M059J (cell line): ENCODE results near the gene CDH22. TPM values are rescaled to one million over a fixed set of nuclear protein-coding genes. Genes with fewer than 3 reads are reported as not detected.
A peak's percentile ranks its signal among the peaks of the same experiment; 100 is the strongest.

Experiments
- DNase-seq: peaks from one replicate; pipeline ENCODE4 v3.0.0-alpha.2; 2012; ENCODE audit warnings: low read depth
- total RNA-seq: library from RNA; depleted of rRNA; stranded (reverse); fragments of >200 nt; shearing (Covaris generic); gene quantifications from 2 replicates; pipeline ENCODE4 v1.2.3, GENCODE V29; 2014

The CDH22 gene
- total RNA-seq, 1 experiment from 2014 or later: not detected

DNA sequence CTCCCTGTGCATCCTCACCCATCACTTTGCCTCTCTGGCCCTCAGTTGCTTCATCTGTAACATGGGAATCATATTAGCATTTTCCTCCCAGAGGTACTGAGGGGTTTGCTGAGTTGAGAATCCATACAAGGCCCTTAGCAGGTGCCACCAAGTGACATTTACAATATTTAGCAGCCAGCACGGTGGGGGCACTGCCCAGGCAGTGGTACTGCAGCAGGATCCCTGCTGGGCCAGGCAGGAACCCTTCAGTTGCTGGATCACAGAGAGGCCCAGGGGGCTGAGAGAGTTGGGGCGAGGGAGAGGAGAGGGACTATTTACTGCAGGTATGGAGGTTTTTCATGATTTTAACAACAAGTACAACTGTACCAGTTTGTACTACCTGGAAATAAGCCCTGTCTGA is 65.9 kb downstream of the CDH22 start:
- no peak for DNase-seq

- no peak for DNase-seq
Measured at GRCh38 chr20:46240881-46241280, 67.4 kb downstream of the CDH22 start.

DNA sequence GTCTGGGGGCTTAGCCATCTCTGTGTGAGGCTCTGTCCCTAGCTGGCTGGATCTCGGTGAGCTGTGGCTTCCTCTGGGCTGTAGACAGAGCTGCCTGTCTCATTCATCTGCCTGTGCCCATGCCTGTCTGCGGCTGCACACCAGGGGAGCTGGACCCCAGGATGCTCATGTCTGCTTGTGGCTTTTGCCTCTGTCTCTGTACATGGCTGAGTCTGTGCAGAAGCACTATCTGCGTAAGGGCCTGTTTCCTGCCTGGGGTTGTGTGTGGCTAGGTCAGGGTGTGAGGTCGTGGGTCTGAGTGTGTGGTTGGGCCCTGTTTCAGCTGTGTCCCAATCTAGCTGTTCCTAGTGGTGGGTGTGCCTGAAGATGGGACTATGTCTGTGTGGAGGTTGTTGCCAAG is 68.2 kb downstream of the CDH22 start:
- no peak for DNase-seq

DNA sequence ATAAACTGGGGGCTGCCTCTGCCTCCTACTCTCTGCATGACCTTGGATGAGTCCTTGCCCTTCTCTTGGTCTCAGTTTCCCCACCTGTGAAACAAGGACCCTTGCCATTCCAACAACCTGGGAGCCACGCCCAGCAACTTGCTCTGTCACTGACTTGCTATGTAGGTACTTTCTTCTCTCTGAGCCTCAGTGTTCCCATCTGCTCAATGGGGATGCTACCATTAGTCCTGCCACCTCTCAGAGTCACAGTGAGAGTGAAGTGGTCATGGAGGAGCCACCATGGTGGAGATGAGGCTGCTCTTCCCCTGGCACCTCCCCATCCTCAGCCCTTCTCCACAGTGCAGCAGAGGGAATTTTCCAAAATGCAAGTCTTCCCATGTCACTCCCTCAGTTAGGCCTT is 70.6 kb downstream of the CDH22 start:
- no peak for DNase-seq

- DNase-seq: no peak
Measured at GRCh38 chr20:46237227-46237626, 71.1 kb downstream of the CDH22 start.

- no peak for DNase-seq
Measured at GRCh38 chr20:46235077-46235476, 73.2 kb downstream of the CDH22 start.

DNA sequence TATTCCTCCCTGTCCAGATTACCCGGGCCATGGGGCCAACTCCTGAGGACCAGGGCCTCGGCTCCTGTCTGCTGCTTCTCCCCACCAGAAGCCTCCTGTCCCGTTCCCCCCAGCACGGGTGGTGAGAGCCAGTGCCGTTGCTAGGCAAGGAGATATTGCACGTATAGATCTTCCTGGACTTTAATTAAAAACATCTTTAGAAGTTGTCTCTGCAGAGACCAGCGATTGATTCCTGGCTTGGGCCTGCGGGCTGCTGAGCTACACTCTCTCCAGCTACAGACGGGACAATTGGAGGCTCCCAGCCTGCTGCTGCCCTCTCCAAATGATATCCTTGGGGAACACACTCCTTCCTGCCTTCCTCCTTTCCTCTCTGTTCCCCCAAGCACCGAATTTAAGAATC is 74.6 kb downstream of the CDH22 start:
- DNase-seq: no peak

DNA sequence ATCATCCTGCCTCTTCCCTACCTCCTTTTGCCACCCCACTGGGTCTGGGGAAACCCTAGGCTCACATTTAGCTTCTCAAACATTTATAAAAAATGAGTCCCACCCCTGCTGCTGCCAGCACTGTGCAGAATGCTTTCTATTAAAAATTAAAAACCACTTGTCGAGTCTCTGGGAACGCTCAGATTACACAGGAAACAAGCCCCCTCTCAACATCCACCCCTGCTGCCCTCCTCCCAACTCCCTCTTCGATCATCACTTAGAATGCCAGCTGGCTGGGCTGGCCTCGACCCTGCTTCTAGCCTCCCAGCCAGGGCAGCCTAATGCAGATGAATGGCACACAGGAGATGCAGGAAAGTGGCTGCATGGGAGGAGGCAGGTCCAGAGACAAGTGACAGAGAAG is 75.8 kb downstream of the CDH22 start:
- no peak for DNase-seq

- DNase-seq: peak; percentile 49
Measured at GRCh38 chr20:46230801-46231282, 77.5 kb downstream of the CDH22 start.

- no peak for DNase-seq
Measured at GRCh38 chr20:46230106-46230491, 78.2 kb downstream of the CDH22 start.

- DNase-seq: no peak
Measured at GRCh38 chr20:46229478-46230105, 78.7 kb downstream of the CDH22 start.

DNA sequence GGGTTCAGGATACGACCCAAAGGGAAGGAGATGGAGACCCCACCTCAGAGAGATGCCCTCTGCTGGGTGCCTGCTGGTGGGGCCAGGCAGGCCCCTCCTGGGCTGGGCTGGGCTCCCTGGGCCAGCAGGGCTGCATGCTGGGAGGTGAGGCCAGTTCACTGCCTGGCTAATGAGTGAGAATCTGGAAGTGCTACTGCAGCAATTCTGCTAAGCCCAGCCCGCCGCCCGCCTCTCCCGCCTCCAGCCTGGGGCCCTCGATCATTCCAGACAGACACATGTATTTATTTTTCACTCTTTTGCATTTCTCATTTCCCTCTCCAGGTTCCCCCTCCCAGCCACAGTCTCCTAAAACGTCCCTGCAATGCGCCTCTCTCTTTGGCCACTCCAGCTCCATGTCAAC is 79.6 kb downstream of the CDH22 start:
- DNase-seq: no peak

- DNase-seq: no peak
Measured at GRCh38 chr20:46227272-46227767, 81.0 kb downstream of the CDH22 start.

DNA sequence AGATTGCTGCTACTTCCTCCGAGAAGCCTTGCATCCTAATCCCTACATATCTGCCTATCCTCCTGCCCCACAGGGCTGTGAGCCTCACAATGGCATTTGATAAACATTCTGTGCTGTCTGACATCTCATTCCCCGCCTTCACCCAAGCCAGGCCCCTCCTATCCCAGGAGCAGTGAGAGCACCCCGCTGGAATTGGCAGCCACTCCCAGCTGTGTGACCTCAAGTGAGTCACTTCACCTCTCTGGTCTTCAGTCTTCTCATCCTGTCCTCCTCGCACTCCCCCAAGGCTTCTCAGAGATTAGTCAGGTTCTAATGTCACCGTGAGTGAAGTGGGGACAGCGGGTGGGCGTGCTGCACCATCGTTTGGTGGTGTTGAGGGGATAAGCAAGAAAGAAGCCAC is 81.7 kb downstream of the CDH22 start:
- DNase-seq: peak; percentile 66

DNA sequence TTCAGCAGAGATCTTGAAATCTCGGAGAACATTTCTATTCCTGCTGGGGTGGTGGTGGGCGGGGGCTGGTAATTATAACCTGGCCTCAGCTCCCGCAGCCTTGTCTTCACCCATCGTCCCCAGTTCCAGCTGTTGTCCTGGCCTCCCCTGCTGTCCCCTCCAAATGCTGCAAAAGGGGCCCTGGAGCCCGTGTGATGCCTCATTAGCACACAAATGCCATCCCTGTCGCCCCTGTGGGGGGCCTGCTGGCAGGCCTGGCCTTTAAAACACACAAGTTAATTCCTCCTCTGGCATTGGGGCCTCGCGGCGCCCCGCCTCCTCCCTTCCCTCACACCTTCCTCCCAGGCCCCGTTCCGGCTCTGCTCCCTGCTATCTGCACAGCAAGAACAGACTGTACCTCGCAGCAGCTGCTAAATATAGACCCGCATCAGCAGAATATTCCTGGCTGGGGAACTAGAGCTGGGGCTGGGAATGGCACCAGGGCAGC is 85.7 kb downstream of the CDH22 start:
- DNase-seq: no peak

DNA sequence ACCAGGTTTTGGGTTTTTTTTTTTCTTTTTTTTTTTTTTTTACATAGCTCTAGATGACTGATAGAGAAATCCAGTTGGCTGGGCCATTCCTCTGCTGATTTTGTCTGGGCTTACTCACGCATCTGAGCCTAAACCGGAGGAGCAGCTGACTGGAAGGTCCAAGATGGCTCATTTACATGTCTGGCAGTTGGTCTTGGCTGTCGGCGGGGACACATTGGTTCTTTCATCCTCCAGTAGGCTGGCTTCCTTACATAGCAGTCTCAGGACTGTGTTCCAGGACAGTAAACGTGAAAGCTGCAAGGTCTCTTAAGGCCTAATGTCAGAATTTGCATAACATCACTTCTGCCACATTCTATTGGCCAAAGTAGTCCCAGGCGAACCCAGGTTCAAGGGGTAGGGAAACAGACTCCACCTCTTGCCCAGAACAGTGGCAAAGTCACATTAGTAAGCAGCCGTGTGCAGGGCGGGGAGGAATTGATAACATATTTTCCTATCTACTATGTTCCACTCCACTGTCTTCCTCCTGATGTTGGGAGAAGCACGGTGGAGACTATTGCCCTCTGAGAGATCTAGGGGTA is 87.0 kb downstream of the CDH22 start:
- no peak for DNase-seq

DNA sequence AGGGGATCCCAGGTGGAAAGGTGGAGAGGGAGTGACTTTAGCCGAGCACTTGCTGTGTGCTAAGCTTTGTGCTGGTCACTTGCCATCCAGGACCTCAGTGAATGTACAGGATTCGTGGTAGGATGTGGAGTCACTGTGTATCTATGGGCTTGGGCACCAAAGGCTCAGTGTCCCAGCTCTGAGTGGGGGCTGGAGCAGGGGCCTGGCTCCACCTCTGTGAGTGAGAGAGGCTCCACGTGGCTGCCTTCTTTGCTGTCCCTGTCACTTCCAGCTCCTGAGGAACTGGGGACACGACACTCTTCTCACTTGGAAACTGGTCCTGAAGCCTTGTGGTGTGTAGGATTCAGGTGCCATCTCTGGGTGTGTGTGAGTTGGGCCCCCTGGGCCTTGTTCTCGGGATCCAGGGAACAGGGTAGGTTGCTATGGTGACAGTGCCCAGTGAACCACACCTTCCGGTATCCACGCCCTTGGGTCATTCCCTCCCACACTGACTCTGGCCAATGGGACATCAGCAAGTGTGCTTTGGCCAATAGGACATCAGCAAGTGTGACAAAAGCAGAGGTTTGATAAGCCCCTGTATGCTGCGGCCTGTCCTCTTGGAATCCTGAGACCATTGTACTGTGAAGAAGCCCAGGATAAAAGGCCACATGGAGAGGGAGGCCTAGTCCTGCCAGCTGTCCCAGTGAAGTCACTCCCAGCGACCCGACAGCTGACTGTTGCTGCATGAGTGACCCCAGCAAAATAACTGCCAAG is 87.7 kb downstream of the CDH22 start:
- peak; percentile 66 for DNase-seq

- DNase-seq: no peak
Measured at GRCh38 chr20:46219920-46220319, 88.4 kb downstream of the CDH22 start.

GRCh38 chr20:46219190-46219589 is 89.1 kb downstream of the CDH22 start:
- DNase-seq: no peak

DNA sequence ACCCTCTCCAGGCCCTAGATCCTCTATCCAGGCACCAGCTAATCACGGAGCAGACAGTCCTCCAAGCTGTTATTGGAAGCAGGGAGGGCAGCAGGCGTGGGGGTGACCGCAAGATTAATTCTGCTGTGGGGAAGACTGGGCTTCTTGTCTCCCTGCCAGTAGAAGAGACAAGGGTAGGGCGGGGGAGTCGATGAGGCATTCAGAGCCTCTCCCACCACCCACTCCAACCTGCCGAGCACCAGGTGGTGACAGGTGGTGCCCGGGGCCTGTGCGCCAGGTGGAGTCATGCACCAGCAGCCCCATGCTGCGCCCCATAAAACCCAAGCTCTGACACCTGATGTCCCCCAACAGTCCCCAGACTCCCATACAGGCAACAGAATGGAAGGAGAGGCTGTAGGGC is 89.6 kb downstream of the CDH22 start:
- DNase-seq: no peak

DNA sequence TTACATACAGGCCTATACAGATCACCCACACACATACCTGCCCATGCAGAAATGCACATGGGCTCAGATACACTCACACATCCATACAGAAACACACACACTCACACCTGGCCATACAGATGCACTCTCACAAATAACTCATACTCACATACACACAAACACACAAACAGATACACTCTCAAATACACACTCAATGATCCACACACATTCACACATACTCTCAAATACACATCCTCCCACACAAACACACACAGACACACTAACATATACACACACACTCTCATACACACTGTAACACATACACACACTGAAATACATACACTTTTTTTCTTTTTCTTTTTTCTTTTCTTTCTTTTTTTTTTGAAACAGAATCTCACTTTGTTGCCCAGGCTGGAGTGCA is 90.7 kb downstream of the CDH22 start:
- DNase-seq: no peak

DNA sequence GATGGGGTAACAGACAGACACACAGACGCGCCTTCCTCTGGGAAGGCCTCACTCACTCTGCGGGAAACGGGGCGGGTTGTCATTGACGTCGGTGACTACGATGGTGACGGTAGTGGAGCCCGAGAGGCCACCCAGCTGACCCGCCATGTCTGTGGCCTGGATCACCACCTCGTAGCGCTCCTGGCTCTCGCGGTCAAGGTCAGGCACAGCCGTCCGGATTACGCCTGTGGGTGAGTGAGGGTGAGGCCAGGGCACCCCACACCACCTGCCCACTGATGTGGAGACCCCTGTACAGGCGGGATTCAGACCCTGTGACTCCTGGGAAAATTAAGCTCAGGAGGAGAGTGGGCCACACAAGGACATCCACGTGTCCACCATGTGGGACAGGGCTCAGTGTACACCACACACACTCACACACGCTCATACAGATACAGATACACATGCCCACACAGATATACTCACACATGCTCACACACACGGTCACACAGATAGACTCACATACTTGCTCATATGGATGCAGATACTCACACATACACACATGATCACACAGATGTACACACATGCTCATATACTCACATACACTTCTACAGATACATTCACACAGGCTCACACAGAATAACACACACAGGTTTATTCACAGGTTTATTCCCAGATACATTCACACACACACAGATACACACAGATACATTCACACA is 91.4 kb downstream of the CDH22 start:
- DNase-seq: no peak
